Uterus (tissue), 2 donors: ENCODE measurements around the gene GSPT1.

Experiments
- CTCF ChIP-seq, 4 experiments: fragments of 200-600 bp in 2 of 4; fragments of 450-650 bp in 2 of 4; sonication (generic) in 2 of 4; IDR thresholded peaks; one replicate each; pipeline ENCODE4 v1.5.1; 2016 to 2019; ENCODE audit warnings: antibody characterized with exemption in 4 of 4, mild to moderate bottlenecking in 2 of 4, moderate library complexity in 1 of 4
- POLR2A ChIP-seq, 2 donors: fragments of 450-650 bp; IDR thresholded peaks; one replicate each; pipeline ENCODE4 v1.6.1; 2016; ENCODE audit warnings: antibody characterized with exemption in 2 of 2, mild to moderate bottlenecking in 1 of 2, moderate library complexity in 1 of 2

DNA sequence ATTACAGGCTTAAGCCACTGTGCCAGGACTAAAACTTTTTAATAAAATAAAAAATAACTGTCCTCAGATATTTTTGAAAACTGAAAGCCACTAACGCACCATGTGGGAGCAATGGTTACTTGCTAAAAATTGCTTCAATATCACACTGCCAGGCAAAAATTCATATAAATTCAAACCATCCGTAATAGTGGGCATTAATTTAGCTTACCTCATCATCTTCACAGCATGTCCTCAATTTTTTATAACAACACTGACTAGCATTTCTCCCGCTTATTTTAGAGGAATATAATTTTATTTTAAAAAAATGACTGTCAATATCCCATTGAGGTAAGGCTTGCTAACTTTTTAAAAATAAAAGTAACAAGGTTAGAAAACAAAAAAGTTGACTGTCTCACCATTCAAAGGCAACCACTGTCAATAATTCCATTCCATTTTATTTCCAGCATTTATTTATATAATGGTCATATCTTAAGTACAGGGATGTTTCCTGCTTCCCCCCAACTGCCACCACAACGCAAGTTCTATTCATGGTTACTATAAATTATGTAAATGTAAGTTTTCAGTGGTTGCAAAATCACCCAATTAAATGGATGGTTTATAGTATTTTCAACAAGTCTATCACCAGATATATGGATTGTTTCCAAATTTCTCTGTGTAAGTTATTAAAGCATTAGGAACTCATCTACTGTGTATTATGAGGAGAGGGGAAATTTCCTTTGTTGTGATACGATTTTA lies 25.4 kb downstream of the GSPT1 start:
- TF ChIP-seq POLR2A (IDR thresholded peaks at IDR 0.05) (no peak), CTCF (IDR thresholded peaks at IDR 0.05) (no peak)
